ENCODE data around the gene RAPGEF4. TPM values are rescaled to one million over a fixed set of nuclear protein-coding genes. Genes with fewer than 3 reads are reported as not detected.

The RAPGEF4 gene
- total RNA-seq, 1 experiment from 2014 or later: 0.59 TPM

DNA sequence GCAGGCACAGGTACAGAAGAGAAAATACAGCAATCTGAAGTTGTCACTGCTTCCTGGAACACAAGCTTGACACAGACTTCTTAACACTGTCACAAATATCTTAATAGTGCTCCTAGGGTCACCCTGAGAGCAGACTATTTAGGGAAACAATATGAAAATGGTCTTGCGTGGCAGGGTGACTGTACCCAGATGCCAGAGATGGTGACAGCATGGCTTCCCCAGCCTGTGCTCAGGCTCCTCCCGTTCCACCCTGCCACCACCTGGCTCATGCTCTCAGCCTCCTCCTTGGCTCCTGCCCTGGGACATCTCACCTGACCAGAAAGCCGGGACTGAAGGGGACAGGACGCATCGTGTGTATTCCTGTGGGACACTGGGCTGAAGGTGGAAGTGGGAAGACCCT lies 111.5 kb downstream of the RAPGEF4 start:
- no peak overlapping the region for H3K9ac ChIP-seq (ENCODE audit: low read length)
- no peak overlapping the region for H3K27ac ChIP-seq (ENCODE audit: low read depth, low read length)
- no peak for DNase-seq (ENCODE audit: low read depth, low spot score)
- H3K79me2 ChIP-seq (ENCODE audit: insufficient read depth, low read length): no peaks in the 10 kb centered on the region
- no peak for ATAC-seq
- H2AFZ ChIP-seq (ENCODE audit: low read depth, low read length, poor library complexity, severe bottlenecking): no peak overlapping the region
- RAD21 ChIA-PET (ENCODE audit: low non-redundant PET in 1 of 2, low total read pairs in 2 of 2, uncharacterized antibody in 2 of 2, unreplicated experiment in 2 of 2): no interaction called here
- CTCF ChIA-PET: no interaction called here
- H3K27me3 ChIP-seq (ENCODE audit: insufficient read depth, low read length): no peaks in the 10 kb centered on the region
- intact Hi-C loops (cut with micrococcal nuclease): no loop called here
- H3K4me2 ChIP-seq (ENCODE audit: low read length): no peak overlapping the region
- H3K9me2 ChIP-seq (ENCODE audit: insufficient read depth): no peaks in the 10 kb centered on the region
- no peaks in the 10 kb centered on the region for H3K36me3 ChIP-seq (ENCODE audit: control insufficient read depth in 1 of 2, insufficient read depth in 2 of 2, low read length in 2 of 2)
- BruUV-seq (replicated peaks): no TSS peak
- TF ChIP-seq, protein P1, sequence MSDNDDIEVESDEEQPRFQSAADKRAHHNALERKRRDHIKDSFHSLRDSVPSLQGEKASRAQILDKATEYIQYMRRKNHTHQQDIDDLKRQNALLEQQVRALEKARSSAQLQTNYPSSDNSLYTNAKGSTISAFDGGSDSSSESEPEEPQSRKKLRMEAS (IDR thresholded peaks at IDR 0.05): no peak
- TF ChIP-seq, protein P2, sequence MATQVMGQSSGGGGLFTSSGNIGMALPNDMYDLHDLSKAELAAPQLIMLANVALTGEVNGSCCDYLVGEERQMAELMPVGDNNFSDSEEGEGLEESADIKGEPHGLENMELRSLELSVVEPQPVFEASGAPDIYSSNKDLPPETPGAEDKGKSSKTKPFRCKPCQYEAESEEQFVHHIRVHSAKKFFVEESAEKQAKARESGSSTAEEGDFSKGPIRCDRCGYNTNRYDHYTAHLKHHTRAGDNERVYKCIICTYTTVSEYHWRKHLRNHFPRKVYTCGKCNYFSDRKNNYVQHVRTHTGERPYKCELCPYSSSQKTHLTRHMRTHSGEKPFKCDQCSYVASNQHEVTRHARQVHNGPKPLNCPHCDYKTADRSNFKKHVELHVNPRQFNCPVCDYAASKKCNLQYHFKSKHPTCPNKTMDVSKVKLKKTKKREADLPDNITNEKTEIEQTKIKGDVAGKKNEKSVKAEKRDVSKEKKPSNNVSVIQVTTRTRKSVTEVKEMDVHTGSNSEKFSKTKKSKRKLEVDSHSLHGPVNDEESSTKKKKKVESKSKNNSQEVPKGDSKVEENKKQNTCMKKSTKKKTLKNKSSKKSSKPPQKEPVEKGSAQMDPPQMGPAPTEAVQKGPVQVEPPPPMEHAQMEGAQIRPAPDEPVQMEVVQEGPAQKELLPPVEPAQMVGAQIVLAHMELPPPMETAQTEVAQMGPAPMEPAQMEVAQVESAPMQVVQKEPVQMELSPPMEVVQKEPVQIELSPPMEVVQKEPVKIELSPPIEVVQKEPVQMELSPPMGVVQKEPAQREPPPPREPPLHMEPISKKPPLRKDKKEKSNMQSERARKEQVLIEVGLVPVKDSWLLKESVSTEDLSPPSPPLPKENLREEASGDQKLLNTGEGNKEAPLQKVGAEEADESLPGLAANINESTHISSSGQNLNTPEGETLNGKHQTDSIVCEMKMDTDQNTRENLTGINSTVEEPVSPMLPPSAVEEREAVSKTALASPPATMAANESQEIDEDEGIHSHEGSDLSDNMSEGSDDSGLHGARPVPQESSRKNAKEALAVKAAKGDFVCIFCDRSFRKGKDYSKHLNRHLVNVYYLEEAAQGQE (IDR thresholded peaks at IDR 0.05; ENCODE audit: low read depth): no peak
- TF ChIP-seq TCF7L2 (IDR thresholded peaks at IDR 0.05; ENCODE audit: borderline replicate concordance, extremely low read depth, insufficient read depth, insufficient read length): no peak
- TF ChIP-seq ELF1 (IDR thresholded peaks at IDR 0.05; ENCODE audit: borderline replicate concordance, low read depth): no peak
- POLR2A ChIA-PET: no interaction called here
- no peak overlapping the region for H3K4me3 ChIP-seq (replicated peaks in 1 of 2; ENCODE audit: low read depth in 1 of 2, low read length in 2 of 2)
- no peaks in the 10 kb centered on the region for H4K20me1 ChIP-seq (ENCODE audit: insufficient read depth)
- H3K4me1 ChIP-seq (ENCODE audit: control insufficient read depth in 1 of 2, insufficient read depth in 2 of 2, low read length in 2 of 2): no peaks in the 10 kb centered on the region
- no peaks in the 10 kb centered on the region for H3K9me3 ChIP-seq (ENCODE audit: control insufficient read depth in 1 of 2, insufficient read depth in 1 of 2, low read depth in 1 of 2, low read length in 2 of 2)

DNA sequence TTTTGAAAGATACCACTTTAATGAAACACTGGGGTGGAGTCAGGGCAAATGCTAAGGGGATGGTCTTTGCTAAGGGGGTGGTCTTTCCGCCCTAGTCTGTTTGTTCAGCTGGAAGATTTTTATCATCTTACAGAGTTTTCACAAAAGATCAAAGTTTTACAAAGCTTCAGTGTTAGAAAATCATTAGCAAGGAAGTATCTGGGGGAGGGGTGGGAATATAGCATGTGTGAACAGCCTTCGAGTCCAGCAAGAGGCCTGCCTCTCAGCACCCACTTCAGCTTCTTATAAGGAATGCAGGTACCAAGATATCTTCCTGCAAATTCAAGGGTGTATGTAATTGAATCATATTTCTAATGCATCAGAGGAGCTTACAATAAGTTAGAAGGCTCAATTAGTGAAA lies 112.9 kb downstream of the RAPGEF4 start:
- Histone ChIP-seq H3K27me3 (ENCODE audit: insufficient read depth, low read length) (no peaks in the 10 kb centered on the region), H2AFZ (ENCODE audit: low read depth, low read length, poor library complexity, severe bottlenecking) (no peak overlapping the region), H3K9me2 (ENCODE audit: insufficient read depth) (no peaks in the 10 kb centered on the region), H3K9ac (ENCODE audit: low read length) (no peak overlapping the region), H3K4me1 (ENCODE audit: control insufficient read depth in 1 of 2, insufficient read depth in 2 of 2, low read length in 2 of 2) (no peaks in the 10 kb centered on the region), H3K27ac (ENCODE audit: low read depth, low read length) (no peak overlapping the region), H3K4me3 (replicated peaks in 1 of 2; ENCODE audit: low read depth in 1 of 2, low read length in 2 of 2) (no peak overlapping the region), H3K9me3 (ENCODE audit: control insufficient read depth in 1 of 2, insufficient read depth in 1 of 2, low read depth in 1 of 2, low read length in 2 of 2) (no peaks in the 10 kb centered on the region), H3K4me2 (ENCODE audit: low read length) (no peak overlapping the region), H3K36me3 (ENCODE audit: control insufficient read depth in 1 of 2, insufficient read depth in 2 of 2, low read length in 2 of 2) (no peaks in the 10 kb centered on the region), H3K79me2 (ENCODE audit: insufficient read depth, low read length) (no peaks in the 10 kb centered on the region), H4K20me1 (ENCODE audit: insufficient read depth) (no peaks in the 10 kb centered on the region)
- BruUV-seq (replicated peaks): no TSS peak
- CTCF ChIA-PET: no interaction called here
- ATAC-seq (no peak), DNase-seq (ENCODE audit: low read depth, low spot score) (no peak)
- POLR2A ChIA-PET: no interaction called here
- intact Hi-C loops (cut with micrococcal nuclease): no loop called here
- RAD21 ChIA-PET (ENCODE audit: low non-redundant PET in 1 of 2, low total read pairs in 2 of 2, uncharacterized antibody in 2 of 2, unreplicated experiment in 2 of 2): no interaction called here
- no peak for TF ChIP-seq ZNF274 (IDR thresholded peaks at IDR 0.05; ENCODE audit: low read depth, low read length)
- TF ChIP-seq, protein P3, sequence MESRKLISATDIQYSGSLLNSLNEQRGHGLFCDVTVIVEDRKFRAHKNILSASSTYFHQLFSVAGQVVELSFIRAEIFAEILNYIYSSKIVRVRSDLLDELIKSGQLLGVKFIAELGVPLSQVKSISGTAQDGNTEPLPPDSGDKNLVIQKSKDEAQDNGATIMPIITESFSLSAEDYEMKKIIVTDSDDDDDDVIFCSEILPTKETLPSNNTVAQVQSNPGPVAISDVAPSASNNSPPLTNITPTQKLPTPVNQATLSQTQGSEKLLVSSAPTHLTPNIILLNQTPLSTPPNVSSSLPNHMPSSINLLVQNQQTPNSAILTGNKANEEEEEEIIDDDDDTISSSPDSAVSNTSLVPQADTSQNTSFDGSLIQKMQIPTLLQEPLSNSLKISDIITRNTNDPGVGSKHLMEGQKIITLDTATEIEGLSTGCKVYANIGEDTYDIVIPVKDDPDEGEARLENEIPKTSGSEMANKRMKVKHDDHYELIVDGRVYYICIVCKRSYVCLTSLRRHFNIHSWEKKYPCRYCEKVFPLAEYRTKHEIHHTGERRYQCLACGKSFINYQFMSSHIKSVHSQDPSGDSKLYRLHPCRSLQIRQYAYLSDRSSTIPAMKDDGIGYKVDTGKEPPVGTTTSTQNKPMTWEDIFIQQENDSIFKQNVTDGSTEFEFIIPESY (IDR thresholded peaks at IDR 0.05; ENCODE audit: extremely low read depth, insufficient replicate concordance, low read length): no peak
- TF ChIP-seq, protein P4, sequence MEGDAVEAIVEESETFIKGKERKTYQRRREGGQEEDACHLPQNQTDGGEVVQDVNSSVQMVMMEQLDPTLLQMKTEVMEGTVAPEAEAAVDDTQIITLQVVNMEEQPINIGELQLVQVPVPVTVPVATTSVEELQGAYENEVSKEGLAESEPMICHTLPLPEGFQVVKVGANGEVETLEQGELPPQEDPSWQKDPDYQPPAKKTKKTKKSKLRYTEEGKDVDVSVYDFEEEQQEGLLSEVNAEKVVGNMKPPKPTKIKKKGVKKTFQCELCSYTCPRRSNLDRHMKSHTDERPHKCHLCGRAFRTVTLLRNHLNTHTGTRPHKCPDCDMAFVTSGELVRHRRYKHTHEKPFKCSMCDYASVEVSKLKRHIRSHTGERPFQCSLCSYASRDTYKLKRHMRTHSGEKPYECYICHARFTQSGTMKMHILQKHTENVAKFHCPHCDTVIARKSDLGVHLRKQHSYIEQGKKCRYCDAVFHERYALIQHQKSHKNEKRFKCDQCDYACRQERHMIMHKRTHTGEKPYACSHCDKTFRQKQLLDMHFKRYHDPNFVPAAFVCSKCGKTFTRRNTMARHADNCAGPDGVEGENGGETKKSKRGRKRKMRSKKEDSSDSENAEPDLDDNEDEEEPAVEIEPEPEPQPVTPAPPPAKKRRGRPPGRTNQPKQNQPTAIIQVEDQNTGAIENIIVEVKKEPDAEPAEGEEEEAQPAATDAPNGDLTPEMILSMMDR (IDR thresholded peaks at IDR 0.05 in 2 of 3, conservative IDR thresholded peaks at IDR 0.05 in 1 of 3; ENCODE audit: borderline replicate concordance in 1 of 3, insufficient read depth in 1 of 3, low read depth in 2 of 3, low read length in 2 of 3): no peak
- no peak for TF ChIP-seq SRF (IDR thresholded peaks at IDR 0.05; ENCODE audit: low read depth)
- no peak for TF ChIP-seq SIN3A (IDR thresholded peaks at IDR 0.05; ENCODE audit: low read depth)
- TF ChIP-seq CEBPB (IDR thresholded peaks at IDR 0.05; ENCODE audit: low read depth): no peak
- TF ChIP-seq ZFX (IDR thresholded peaks at IDR 0.05): no peak
- TF ChIP-seq, protein P5, sequence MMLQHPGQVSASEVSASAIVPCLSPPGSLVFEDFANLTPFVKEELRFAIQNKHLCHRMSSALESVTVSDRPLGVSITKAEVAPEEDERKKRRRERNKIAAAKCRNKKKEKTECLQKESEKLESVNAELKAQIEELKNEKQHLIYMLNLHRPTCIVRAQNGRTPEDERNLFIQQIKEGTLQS (IDR thresholded peaks at IDR 0.05): no peak
- TF ChIP-seq POLR2AphosphoS5 (IDR thresholded peaks at IDR 0.05; ENCODE audit: low read depth, low read length): no peak
